IPS DF 6.9 (cell line): Measurements from ENCODE around the gene MAGT1.
"Not testable (repeated sequence)": the region's sequence is repeated elsewhere in the genome, so short reads cannot be mapped to it uniquely, and the experiment has no call there.

Experiments
- DNase-seq: peaks from one replicate; pipeline ENCODE4 v3.0.0-alpha.2; 2013; ENCODE audit warnings: low read depth, low spot score
- H3K27ac ChIP-seq: one replicate; pipeline ENCODE4 v1.5.1; 2013; ENCODE audit warnings: low read length, control low read depth
- H3K27me3 ChIP-seq: 2 replicates; pipeline ENCODE4 v1.6.1; 2013; ENCODE audit warnings: mild to moderate bottlenecking, low read length; ENCODE audit not compliant: control insufficient read depth, insufficient read depth
- H3K36me3 ChIP-seq: 2 replicates; pipeline ENCODE4 v1.6.1; 2013; ENCODE audit warnings: low read length; ENCODE audit not compliant: control insufficient read depth, insufficient read depth
- H3K4me1 ChIP-seq: 2 replicates; pipeline ENCODE4 v1.6.1; 2013; ENCODE audit warnings: low read length; ENCODE audit not compliant: control insufficient read depth, insufficient read depth
- H3K4me3 ChIP-seq: 2 replicates; pipeline ENCODE4 v1.5.1; 2013; ENCODE audit warnings: mild to moderate bottlenecking, low read length
- H3K9me3 ChIP-seq: 2 replicates; pipeline ENCODE4 v1.6.1; 2013; ENCODE audit warnings: low read length, inconsistent platforms; ENCODE audit not compliant: control insufficient read depth, insufficient read depth
- WGBS: extraction: QIAGEN DNeasy Blood & Tissue Kit; methylation state at CpG from one replicate; pipeline ENCODE4 v1.1.7; 2013; ENCODE audit warnings: mixed read lengths, missing lambda C conversion rate; ENCODE audit not compliant: insufficient read length, insufficient coverage; 5-methylcytosine and 5-hydroxymethylcytosine counted together

MAGT1 gene

GRCh38 chrX:77875372-77875771 is 19.9 kb downstream of the MAGT1 start:
- DNase-seq = no peak
- H3K27me3 ChIP-seq = no peaks in the 10 kb centered on the region
- no peaks in the 10 kb centered on the region for H3K9me3 ChIP-seq
- no peaks in the 10 kb centered on the region for H3K4me1 ChIP-seq
- no peak overlapping the region for H3K27ac ChIP-seq
- no peak overlapping the region for H3K4me3 ChIP-seq
- WGBS = no CpG with 5 or more reads among the region's 8 CpGs
- no peaks in the 10 kb centered on the region for H3K36me3 ChIP-seq

GRCh38 chrX:77831544-77831943 is 63.7 kb downstream of the MAGT1 start:
- DNase-seq, H3K36me3 ChIP-seq, H3K9me3 ChIP-seq, H3K4me1 ChIP-seq, H3K27me3 ChIP-seq, H3K27ac ChIP-seq, H3K4me3 ChIP-seq: not testable (repeated sequence)
- WGBS = no CpG with 5 or more reads among the region's 5 CpGs

GRCh38 chrX:77821989-77822388 is 73.2 kb downstream of the MAGT1 start:
- H3K27ac ChIP-seq, H3K4me3 ChIP-seq, H3K27me3 ChIP-seq, H3K36me3 ChIP-seq, H3K4me1 ChIP-seq, H3K9me3 ChIP-seq, DNase-seq: not testable (repeated sequence)
- no CpG with 5 or more reads among the region's 2 CpGs for WGBS

GRCh38 chrX:77820091-77820727 is 75.0 kb downstream of the MAGT1 start:
- no peaks in the 10 kb centered on the region for H3K27me3 ChIP-seq
- H3K4me1 ChIP-seq = no peaks in the 10 kb centered on the region
- WGBS = no CpG with 5 or more reads among the region's 9 CpGs
- no peak overlapping the region for H3K4me3 ChIP-seq
- DNase-seq = no peak
- H3K36me3 ChIP-seq = no peaks in the 10 kb centered on the region
- no peak overlapping the region for H3K27ac ChIP-seq
- no peaks in the 10 kb centered on the region for H3K9me3 ChIP-seq

GRCh38 chrX:77814210-77814609 is 81.0 kb downstream of the MAGT1 start:
- no peak overlapping the region for H3K27ac ChIP-seq
- H3K4me1 ChIP-seq = no peaks in the 10 kb centered on the region
- H3K9me3 ChIP-seq = no peaks in the 10 kb centered on the region
- H3K27me3 ChIP-seq = no peaks in the 10 kb centered on the region
- H3K36me3 ChIP-seq = no peaks in the 10 kb centered on the region
- H3K4me3 ChIP-seq = no peak overlapping the region
- WGBS = no CpG with 5 or more reads among the region's 1 CpG
- no peak for DNase-seq

- no peak for DNase-seq
- Histone ChIP-seq H3K4me3 (no peak overlapping the region), H3K27me3 (no peaks in the 10 kb centered on the region), H3K27ac (no peak overlapping the region), H3K9me3 (no peaks in the 10 kb centered on the region), H3K4me1 (no peaks in the 10 kb centered on the region), H3K36me3 (no peaks in the 10 kb centered on the region)
- no CpG with 5 or more reads among the region's 1 CpG for whole genome bisulfite sequencing
Observed at GRCh38 chrX:77802201-77802600, 93.0 kb downstream of the MAGT1 start.

GRCh38 chrX:77795124-77795523 is 100.1 kb downstream of the MAGT1 start:
- WGBS = no CpG with 5 or more reads among the region's 1 CpG
- Histone ChIP-seq H3K4me3 (no peak overlapping the region), H3K27ac (no peak overlapping the region), H3K9me3 (no peaks in the 10 kb centered on the region), H3K4me1 (no peaks in the 10 kb centered on the region), H3K36me3 (no peaks in the 10 kb centered on the region), H3K27me3 (no peaks in the 10 kb centered on the region)
- no peak for DNase-seq

- no peaks in the 10 kb centered on the region for H3K36me3 ChIP-seq
- no peaks in the 10 kb centered on the region for H3K4me1 ChIP-seq
- no peak overlapping the region for H3K27ac ChIP-seq
- no peak overlapping the region for H3K4me3 ChIP-seq
- no peak for DNase-seq
- no peaks in the 10 kb centered on the region for H3K9me3 ChIP-seq
- H3K27me3 ChIP-seq = no peaks in the 10 kb centered on the region
- no CpG with 5 or more reads among the region's 6 CpGs for WGBS
Observed at GRCh38 chrX:77793946-77794345, 101.3 kb downstream of the MAGT1 start.

GRCh38 chrX:77788050-77788449 is 107.2 kb downstream of the MAGT1 start:
- no peaks in the 10 kb centered on the region for H3K9me3 ChIP-seq
- H3K4me1 ChIP-seq = no peaks in the 10 kb centered on the region
- H3K36me3 ChIP-seq = no peaks in the 10 kb centered on the region
- H3K27me3 ChIP-seq = no peaks in the 10 kb centered on the region
- H3K27ac ChIP-seq = no peak overlapping the region
- DNase-seq = no peak
- no peak overlapping the region for H3K4me3 ChIP-seq
- WGBS = no CpG with 5 or more reads among the region's 2 CpGs

GRCh38 chrX:77786365-77786680 is 108.9 kb downstream of the MAGT1 start:
- Histone ChIP-seq H3K4me3 (no peak overlapping the region; the same call in 1 of the 2 replicates), H3K9me3 (no peaks in the 10 kb centered on the region), H3K27ac (no peak overlapping the region), H3K4me1 (no peaks in the 10 kb centered on the region), H3K36me3 (no peaks in the 10 kb centered on the region), H3K27me3 (no peaks in the 10 kb centered on the region)
- no CpG with 5 or more reads among the region's 5 CpGs for WGBS
- no peak for DNase-seq
